SK-N-SH treated with all-trans-retinoic acid at 6 μM for 48 hours (cell line): Measurements from ENCODE around the gene ACBD4.

Experiments used
- ARNTL ChIP-seq: fragments of 450-650 bp; formaldehyde crosslinking; IDR thresholded peaks from 2 replicates; pipeline ENCODE4 v1.5.0; 2020; ENCODE audit warnings: low read depth, mild to moderate bottlenecking, moderate library complexity, borderline replicate concordance
- ESRRG ChIP-seq: fragments of 250-450 bp; sonication (Bioruptor Pico); IDR thresholded peaks from 2 replicates; pipeline ENCODE4 v1.6.1; 2021; ENCODE audit warnings: mild to moderate bottlenecking
- GLIS3 ChIP-seq: fragments of 250-450 bp; sonication (Bioruptor Pico); IDR thresholded peaks from 2 replicates; pipeline ENCODE4 v1.5.0; 2020; ENCODE audit warnings: mild to moderate bottlenecking, moderate library complexity
- OSR1 ChIP-seq: fragments of 250-450 bp; sonication (Bioruptor Pico); IDR thresholded peaks from 2 replicates; pipeline ENCODE4 v1.8.0; 2022; ENCODE audit warnings: moderate library complexity, mild to moderate bottlenecking, inconsistent platforms
- PATZ1 ChIP-seq: fragments of 250-450 bp; sonication (Bioruptor Pico); IDR thresholded peaks from 2 replicates; pipeline ENCODE4 v1.8.0; 2020; ENCODE audit warnings: mild to moderate bottlenecking, moderate library complexity, borderline replicate concordance
- POU6F1 ChIP-seq: fragments of 250-450 bp; sonication (Bioruptor Pico); IDR thresholded peaks from 2 replicates; pipeline ENCODE4 v1.8.0; 2021; ENCODE audit warnings: low read depth, mild to moderate bottlenecking, moderate library complexity, borderline replicate concordance
- RARB ChIP-seq: fragments of 250-450 bp; sonication (Bioruptor Pico); IDR thresholded peaks from 2 replicates; pipeline ENCODE4 v1.8.0; 2021; ENCODE audit warnings: mild to moderate bottlenecking, moderate library complexity
- TSHZ2 ChIP-seq: fragments of 250-450 bp; sonication (Bioruptor Pico); IDR thresholded peaks from 2 replicates; pipeline ENCODE4 v1.5.0; 2020; ENCODE audit warnings: mild to moderate bottlenecking, moderate library complexity
- ZFP3 ChIP-seq: fragments of 250-450 bp; sonication (Bioruptor Pico); IDR thresholded peaks from 2 replicates; pipeline ENCODE4 v1.5.0; 2020; ENCODE audit warnings: mild to moderate bottlenecking, moderate library complexity
- ZFP30 ChIP-seq: fragments of 450-650 bp; formaldehyde crosslinking; IDR thresholded peaks from 2 replicates; pipeline ENCODE4 v1.5.0; 2022; ENCODE audit warnings: mild to moderate bottlenecking, moderate library complexity
- ZNF70 ChIP-seq: fragments of 450-650 bp; formaldehyde crosslinking; IDR thresholded peaks from 2 replicates; pipeline ENCODE4 v1.5.0; 2020; ENCODE audit warnings: mild to moderate bottlenecking, moderate library complexity
- ZNF8 ChIP-seq: fragments of 450-650 bp; formaldehyde crosslinking; IDR thresholded peaks from 2 replicates; pipeline ENCODE4 v1.5.0; 2020; ENCODE audit warnings: mild to moderate bottlenecking, moderate library complexity

GRCh38 chr17:45104029-45104428, 31.5 kb upstream of the ACBD4 start:
- no peak for TF ChIP-seq POU6F1 (CRISPR knock-in tag)
- TF ChIP-seq PATZ1, result no peak
- TF ChIP-seq ZNF8 (CRISPR knock-in tag), result no peak
- no peak for TF ChIP-seq ZNF70 (CRISPR knock-in tag)
- TF ChIP-seq RARB (CRISPR knock-in tag), result no peak
- no peak for TF ChIP-seq TSHZ2
- TF ChIP-seq OSR1 (CRISPR knock-in tag), result no peak
- TF ChIP-seq ZFP30 (CRISPR knock-in tag), result no peak
- no peak for TF ChIP-seq GLIS3 (CRISPR knock-in tag)
- TF ChIP-seq ZFP3 (CRISPR knock-in tag), result no peak
- TF ChIP-seq ARNTL, result no peak
- TF ChIP-seq ESRRG (CRISPR knock-in tag), result no peak
